Tibial nerve (tissue), 4 donors: ENCODE measurements around the gene SP1.

Experiments
- CTCF ChIP-seq, 5 experiments: fragments of 200-600 bp in 3 of 5; fragments of 450-650 bp in 2 of 5; sonication (generic) in 3 of 5; IDR thresholded peaks; one replicate each; pipeline ENCODE4 v1.5.1; 2016 to 2019; ENCODE audit warnings: antibody characterized with exemption in 5 of 5, mild to moderate bottlenecking in 3 of 5, moderate library complexity in 2 of 5
- EP300 ChIP-seq, 2 donors: sonication (generic); formaldehyde crosslinking; IDR thresholded peaks; one replicate each; pipeline ENCODE4 v1.6.1; 2017; ENCODE audit warnings: antibody characterized with exemption in 2 of 2, mild to moderate bottlenecking in 1 of 2

GRCh38 chr12:53413485-53414204 lies 33.7 kb downstream of the SP1 start:
- TF ChIP-seq CTCF (IDR thresholded peaks at IDR 0.05) (no peak), EP300 (IDR thresholded peaks at IDR 0.05) (no peak)
